GM21381 (cell line): ENCODE results near the gene CD276.

Experiments used
- ATAC-seq: cut with Tn5 transposase; IDR thresholded peaks from one replicate; pipeline ENCODE4 v1.9.1; 2021; ENCODE audit warnings: mild to moderate bottlenecking, moderate library complexity; ENCODE audit not compliant: unreplicated experiment

The CD276 gene

GRCh38 chr15:73746883-73747282 lies 62.7 kb downstream of the CD276 start:
- ATAC-seq: no peak

GRCh38 chr15:73747847-73748590 lies 63.8 kb downstream of the CD276 start:
- ATAC-seq: no peak

- ATAC-seq: no peak
These were observed 64.5 kb downstream of the CD276 start for GRCh38 chr15:73748730-73749129.

- no peak for ATAC-seq
These were observed 65.3 kb downstream of the CD276 start for GRCh38 chr15:73749533-73749932.

GRCh38 chr15:73749971-73750370 lies 65.8 kb downstream of the CD276 start:
- no peak for ATAC-seq

DNA sequence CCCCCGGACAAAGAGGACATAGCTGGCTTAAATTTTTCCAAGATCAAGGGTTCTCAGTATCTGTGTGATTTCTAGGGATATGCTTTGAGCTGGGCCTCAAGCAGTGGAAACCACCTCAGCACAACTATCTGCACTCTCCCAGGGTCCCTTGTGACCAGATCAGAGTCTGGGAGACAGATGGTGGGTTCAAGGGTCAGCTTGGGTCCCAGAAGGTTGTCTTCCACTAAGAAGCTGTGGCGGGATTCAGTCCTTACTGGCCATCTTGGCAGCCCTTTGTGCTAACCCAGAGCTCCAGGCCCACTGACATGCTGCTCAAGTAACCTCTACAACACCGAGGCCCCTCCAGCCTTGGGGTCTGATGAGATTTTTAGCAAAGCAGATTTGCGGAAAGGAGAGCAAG lies 66.3 kb downstream of the CD276 start:
- no peak for ATAC-seq

GRCh38 chr15:73750951-73751350 lies 66.8 kb downstream of the CD276 start:
- no peak for ATAC-seq

GRCh38 chr15:73751511-73751898 lies 67.3 kb downstream of the CD276 start:
- ATAC-seq: no peak

GRCh38 chr15:73751899-73752805 lies 68.0 kb downstream of the CD276 start:
- ATAC-seq: no peak

- ATAC-seq: no peak
These were observed 68.6 kb downstream of the CD276 start for GRCh38 chr15:73752806-73753193.

GRCh38 chr15:73753250-73754130 lies 69.3 kb downstream of the CD276 start, which contains the start of gene INSYN1:
Gene INSYN1 (minus strand): TSS chr15:73753351. CDS start chr15:73751130, 2,221 bp downstream.
- ATAC-seq: no peak

GRCh38 chr15:73754461-73754860 lies 70.3 kb downstream of the CD276 start:
- ATAC-seq: no peak

DNA sequence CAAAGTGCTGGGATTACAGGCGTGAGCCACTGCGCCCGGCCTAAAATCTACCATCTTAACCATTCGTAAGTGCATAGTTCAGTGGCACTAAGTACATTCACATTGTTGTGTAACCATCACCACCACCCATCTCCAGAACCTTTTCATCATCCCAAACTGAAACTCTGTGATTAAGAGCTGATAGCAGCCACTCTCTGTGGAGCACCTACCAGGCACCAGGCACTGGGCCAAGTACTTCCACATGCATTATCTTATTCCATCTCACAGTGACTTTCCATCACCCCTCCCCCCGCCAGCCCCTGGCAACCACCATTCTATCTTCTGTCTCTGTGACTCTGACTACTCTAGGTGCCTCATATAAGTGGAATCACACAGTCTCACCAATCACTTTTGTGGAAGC lies 71.3 kb downstream of the CD276 start:
- no peak for ATAC-seq

- no peak for ATAC-seq
These were observed 71.8 kb downstream of the CD276 start for GRCh38 chr15:73755946-73756345.

DNA sequence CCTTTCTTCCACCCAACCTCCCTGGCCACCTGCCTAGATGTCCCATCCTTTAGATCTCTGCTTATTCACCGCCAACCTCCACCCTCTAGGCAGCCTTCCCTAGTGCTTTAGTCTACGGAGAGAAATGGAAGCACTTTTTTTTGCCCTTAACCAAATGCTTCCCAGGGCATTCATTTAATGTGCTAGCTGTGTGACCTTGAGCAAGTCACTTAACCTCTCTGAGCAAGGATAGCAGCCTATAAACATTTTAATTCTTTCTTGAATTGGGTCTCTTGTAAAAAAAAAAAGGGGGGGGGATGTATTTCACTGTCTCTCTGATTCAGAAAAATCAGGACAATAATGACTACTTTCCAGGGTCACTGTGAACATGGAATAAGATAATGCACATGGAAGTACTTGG lies 72.2 kb downstream of the CD276 start:
- no peak for ATAC-seq

DNA sequence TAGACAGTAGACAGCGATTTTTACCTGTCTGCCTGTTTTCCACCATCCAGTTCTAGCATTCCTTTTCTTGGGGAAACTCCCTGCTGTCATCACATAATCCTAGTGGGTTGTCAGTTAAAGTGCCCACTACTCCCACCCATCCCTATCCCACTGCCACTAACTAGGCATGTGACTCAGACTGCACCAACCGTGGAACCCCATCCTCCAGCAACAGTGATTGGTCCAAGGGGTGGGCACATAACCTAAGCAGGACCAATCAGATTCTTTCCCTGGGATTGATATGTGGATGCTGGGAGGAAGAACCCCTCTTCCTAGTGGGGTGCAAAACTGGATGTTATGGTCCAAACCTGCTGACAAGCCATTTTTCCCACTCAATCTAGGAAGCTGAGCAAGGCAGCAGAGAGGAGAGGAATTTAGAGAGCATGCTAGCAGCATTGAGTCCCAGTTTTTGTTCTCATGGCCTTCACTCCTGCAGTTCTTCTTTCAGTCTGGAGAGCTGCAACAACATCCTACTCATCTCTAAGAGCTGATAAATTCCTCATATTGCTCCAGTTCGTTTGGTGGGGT lies 72.8 kb downstream of the CD276 start:
- no peak for ATAC-seq

GRCh38 chr15:73757571-73757970 lies 73.4 kb downstream of the CD276 start:
- no peak for ATAC-seq

DNA sequence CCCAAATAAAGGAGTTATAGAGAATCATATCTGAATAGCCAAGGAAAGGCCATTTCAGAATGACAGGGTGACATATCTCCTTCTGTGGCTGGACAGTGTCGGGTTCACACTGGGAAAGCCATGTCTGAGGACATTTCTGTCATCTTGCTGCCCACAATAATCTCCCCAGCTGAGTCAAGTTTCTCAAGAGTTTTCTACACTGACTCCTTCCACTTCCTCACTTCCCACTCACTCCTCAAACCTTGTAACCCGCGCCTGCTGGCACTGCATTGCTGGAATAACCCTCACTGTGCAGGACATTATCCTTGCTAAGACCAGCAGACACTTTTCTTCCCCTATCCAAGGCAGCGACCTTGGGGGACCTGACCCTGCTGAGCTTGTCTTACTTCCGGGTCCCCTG lies 74.3 kb downstream of the CD276 start:
- ATAC-seq: no peak

- ATAC-seq: no peak
These were observed 76.4 kb downstream of the CD276 start for GRCh38 chr15:73760330-73761329.

DNA sequence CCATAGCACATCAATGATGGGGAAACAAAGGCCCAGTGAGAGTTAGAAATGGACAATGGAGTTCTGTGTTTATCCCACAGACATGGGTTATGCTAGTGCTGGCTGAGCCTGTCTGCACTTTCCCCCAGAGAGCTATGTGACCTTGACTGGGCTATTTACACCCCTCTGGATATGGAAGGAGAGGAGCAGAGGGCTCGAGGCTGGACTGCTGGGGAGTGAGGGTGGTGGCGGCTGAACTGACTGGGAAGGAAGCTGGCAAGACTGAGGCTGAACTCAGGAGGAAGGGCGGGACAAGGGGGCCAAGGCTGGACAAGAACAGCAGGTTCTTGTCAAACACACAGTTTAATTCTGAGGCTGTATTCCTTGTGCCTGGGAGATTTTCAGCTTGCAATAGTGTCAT lies 79.7 kb downstream of the CD276 start:
- ATAC-seq: no peak
